COR-L47 (cell line): Measurements from ENCODE around the gene ZNF512B.
"Not testable (repeated sequence)": the region's sequence is repeated elsewhere in the genome, so short reads cannot be mapped to it uniquely, and the experiment has no call there.

Experiments
- DNase-seq: peaks from one replicate; lab custom pipeline; 2025; lab: John Stamatoyannopoulos, UW

The ZNF512B gene

DNA sequence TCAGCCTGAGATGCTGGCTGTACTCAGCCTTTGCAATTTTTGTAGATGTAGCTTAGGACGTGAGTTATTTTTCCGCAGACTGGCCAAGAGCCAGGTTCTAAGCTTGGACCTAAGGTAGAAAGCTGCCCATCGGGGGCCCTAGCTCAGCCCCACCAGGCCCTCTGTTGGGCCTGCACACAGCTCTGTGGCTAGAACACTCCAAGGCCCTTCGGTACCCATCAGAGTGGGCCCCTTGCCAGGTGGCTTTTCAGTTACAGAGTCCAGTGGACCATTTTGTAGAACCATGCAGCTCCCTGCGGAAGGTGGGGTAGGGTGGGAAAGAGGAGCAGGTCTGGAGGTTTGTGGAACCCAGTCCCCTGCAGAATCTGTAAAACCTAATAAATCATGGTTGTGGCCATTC is 36.1 kb downstream of the ZNF512B start:
- no peak for DNase-seq

DNA sequence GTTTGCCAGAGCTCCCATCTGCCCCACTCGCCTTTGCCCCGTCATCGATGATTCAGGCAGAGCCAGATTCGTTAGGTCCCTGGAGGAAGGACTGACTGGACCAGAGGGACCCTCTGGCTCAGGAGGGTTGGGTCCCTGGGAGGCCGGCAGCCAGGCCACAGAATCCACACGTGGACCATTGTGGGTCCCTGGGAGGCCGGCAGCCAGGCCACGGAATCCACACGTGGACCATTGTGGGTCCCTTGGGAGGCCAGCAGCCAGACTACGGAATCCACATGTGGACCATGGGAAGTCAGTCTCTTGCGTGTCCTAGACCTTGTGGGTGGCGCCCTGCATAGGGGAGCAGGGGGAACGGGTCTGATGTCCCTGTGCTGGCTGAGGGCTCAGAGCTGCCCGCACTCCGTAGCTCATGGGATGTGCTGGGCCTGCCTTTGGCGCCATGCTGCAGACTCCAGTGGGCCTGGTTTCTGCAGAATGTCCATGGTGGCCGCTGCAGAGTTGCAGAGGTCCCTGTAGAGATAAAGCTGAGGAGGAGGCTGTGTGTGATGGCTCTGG is 37.0 kb downstream of the ZNF512B start:
- no peak for DNase-seq

DNA sequence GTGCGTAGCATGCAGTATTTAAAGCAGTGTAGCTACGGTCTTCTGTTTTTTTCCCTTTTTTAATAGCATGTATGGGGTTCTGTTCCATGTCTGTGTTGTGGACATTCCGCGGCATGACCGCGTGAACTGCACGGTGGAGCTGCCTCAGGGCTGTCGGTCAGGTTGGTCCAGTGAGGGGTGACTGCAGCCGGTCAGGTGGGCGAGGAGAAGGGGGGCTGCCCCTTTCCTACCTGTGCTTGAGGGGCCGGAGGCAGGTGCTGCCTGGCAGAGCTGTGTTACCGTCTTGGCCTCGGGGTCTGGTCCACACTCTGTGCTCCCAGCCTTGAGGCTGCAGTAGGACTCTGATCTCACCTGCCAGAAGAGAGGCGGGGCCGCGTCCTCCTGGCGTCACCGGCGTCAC is 38.0 kb downstream of the ZNF512B start:
- no peak for DNase-seq

GRCh38 chr20:63930971-63931553 is 38.7 kb downstream of the ZNF512B start:
- DNase-seq: no peak

- DNase-seq: not testable (repeated sequence)
These were observed 40.3 kb downstream of the ZNF512B start for GRCh38 chr20:63929473-63929883.

GRCh38 chr20:63929071-63929470 is 40.7 kb downstream of the ZNF512B start:
- DNase-seq: no peak

GRCh38 chr20:63926298-63926697 is 43.4 kb downstream of the ZNF512B start:
- no peak for DNase-seq

DNA sequence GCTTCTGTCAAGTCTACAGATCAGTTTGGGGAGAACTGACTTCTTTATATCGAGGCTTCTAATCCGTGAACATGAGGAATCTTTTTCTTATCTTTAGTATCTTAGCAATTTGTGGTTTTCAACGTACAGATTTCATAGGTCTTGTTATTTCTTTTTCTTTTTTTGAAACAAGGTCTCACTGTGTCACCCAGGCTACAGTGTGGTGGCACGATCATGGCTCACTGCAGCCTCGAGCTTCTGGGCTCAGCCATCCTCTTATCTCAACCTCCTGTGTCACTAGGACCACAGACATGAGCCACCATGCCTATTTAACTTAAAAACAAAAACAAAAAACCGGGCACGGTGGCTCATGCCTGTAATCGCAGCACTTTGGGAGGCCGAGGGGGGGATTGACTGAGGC is 45.5 kb downstream of the ZNF512B start:
- DNase-seq: no peak

DNA sequence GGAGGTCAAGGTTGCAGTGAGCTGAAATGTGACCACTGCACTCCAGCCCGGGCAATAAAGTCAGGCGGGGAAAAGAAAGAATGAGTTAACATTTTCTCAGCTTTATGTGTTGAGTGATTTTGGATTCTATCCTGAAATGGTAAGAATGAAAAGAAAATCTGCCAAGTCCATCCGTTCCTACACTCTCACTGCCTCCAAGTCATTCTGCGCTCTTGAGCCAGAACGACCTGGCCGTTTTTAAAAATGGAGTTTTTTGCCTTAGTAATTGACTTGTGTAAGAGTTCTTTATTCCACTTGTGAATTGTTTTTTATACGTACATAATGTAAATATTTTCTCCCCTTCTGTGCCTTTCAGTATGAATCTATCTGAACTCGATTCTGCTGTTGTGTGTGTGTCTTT is 46.1 kb downstream of the ZNF512B start:
- no peak for DNase-seq

- no peak for DNase-seq
These were observed 49.5 kb downstream of the ZNF512B start for GRCh38 chr20:63920226-63920625.

DNA sequence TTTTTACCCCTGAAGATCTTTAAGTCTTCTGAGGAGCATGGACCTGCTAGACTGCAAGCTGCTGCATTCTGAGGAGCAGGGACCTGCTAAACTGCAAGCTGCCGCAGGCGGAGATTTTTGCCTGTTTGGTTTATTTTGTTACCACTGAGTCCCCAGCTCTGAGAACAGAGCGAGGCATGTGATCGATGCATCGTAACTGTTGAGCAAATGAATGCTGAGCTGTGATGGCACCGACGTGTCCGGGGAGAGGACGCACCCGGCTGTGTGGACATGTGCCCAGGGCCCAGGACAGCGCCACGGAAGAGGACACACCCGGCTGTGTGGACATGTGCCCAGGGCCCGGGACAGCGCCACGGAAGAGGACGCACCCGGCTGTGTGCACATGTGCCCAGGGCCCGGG is 50.6 kb downstream of the ZNF512B start:
- DNase-seq: no peak

GRCh38 chr20:63917811-63918210 is 51.9 kb downstream of the ZNF512B start:
- no peak for DNase-seq

GRCh38 chr20:63916371-63916939 is 53.3 kb downstream of the ZNF512B start:
- DNase-seq: not testable (repeated sequence)

DNA sequence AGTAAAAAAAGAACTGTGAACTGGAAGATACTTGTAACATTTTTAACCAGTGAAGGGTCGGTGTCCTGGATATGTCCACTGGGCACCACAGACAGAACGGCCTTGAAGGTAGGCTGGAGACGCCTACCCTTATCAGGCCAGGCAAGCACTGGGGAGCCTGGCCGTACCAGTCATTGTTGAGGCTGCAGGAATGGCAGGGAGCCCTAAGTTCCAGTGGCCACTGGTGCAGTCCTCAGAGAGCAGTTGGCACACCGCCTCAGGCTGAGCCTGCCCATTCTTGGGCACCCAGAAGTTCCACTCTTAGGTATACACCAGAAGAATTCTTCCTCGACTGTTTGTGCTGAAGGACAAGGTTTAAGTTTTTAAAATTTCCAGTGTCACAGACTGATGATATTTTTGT is 54.3 kb downstream of the ZNF512B start:
- DNase-seq: no peak

- no peak for DNase-seq
These were observed 56.0 kb downstream of the ZNF512B start for GRCh38 chr20:63913768-63914167.

DNA sequence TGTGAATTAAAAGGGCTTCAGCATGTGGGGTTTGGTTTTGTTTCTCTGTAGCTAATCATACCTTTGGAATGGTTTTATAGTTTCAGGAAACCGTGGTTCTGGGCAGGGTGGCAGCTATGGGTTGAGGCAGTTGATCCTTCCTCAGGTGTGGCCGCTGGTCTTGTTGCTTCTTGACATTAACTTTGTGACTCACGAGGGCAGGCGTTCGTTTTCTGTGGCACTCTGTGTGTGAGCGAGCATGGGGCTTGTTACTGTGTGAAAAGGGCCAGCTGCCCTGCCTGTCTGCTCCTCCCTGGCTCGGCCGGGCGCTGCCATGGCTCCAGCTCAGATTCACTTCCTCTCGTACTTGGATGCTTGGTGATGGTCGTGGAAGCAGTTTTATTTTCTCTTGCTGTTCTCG is 58.6 kb downstream of the ZNF512B start:
- DNase-seq: no peak

DNA sequence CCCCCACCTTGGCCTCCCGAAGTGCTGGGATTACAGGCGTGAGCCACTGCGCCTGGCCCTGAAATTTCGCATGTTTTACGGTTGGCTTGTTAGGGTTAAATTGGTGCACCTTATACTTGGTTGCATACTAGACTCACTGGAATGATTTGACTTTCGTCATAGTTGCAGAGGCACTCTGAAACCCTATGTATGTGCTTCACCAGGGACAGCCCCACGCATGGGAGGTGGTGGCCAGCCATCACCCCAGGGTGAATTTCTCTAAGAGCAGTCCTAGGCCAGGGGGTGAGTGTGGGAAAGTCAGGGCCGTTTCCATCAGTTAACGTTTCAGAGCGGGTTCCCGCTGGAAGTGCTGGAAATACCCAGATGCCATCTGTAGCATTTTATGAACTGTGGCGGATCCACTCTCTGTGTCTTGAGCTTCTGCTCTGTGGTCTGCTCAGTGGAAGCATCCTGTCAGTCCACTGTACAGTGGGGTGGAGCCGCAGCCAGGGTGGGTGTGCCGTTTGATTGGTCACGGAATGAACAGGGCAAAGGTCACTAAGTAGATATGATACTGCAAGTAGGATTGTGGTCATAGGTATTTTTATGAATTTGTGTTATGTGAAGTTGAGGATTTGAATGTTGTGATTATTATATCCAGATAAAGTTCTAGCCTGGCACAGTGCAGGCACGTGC is 61.6 kb downstream of the ZNF512B start:
- DNase-seq: no peak
